BJ (cell line): ENCODE data around the gene LRRC8C. TPM values are rescaled to one million over a fixed set of nuclear protein-coding genes. Genes with fewer than 3 reads are reported as not detected.

Experiments used
- CTCF ChIA-PET: fragments of 350-600 bp; formaldehyde crosslinking; extraction: SDS; loops from one replicate; lab custom pipeline; 2021; ENCODE audit warnings: antibody characterized with exemption, inconsistent platforms; lab: Yijun Ruan, JAX
- POLR2A ChIA-PET: fragments of 300-600 bp; sonication (Branson Sonifier 250); formaldehyde crosslinking; extraction: SDS; loops from one replicate; lab custom pipeline; 2021; ENCODE audit warnings: antibody characterized with exemption; lab: Charles Lee
- DNase-seq: peaks from one replicate; pipeline ENCODE4 v3.0.0-alpha.2; 2011; ENCODE audit warnings: low read depth
- H3K27me3 ChIP-seq: 2 replicates; pipeline ENCODE4 v1.6.0; 2011; ENCODE audit warnings: low read length; ENCODE audit not compliant: control insufficient read depth, insufficient read depth
- H3K36me3 ChIP-seq: 2 replicates; pipeline ENCODE4 v1.5.1; 2011; ENCODE audit warnings: low read length; ENCODE audit not compliant: control insufficient read depth, insufficient read depth
- H3K4me3 ChIP-seq: 2 replicates; pipeline ENCODE4 v1.5.1; 2011; ENCODE audit warnings: low read depth, mild to moderate bottlenecking, control low read depth, low read length
- polyA plus RNA-seq: library from polyadenylated mRNA; depleted of rRNA; stranded (reverse); fragments of >200 nt; gene quantifications from 2 replicates; pipeline ENCODE4 v1.2.3, GENCODE V29; 2011
- TF ChIP-seq, protein P1 (sequence below): IDR thresholded peaks from 2 replicates; pipeline ENCODE4 v1.5.1; 2011; ENCODE audit warnings: low read depth, mild to moderate bottlenecking, control low read depth, inconsistent platforms, low read length, moderate library complexity; ENCODE audit not compliant: insufficient read depth

LRRC8C gene
- polyA plus RNA-seq, 1 experiment = 3.6 TPM

DNA sequence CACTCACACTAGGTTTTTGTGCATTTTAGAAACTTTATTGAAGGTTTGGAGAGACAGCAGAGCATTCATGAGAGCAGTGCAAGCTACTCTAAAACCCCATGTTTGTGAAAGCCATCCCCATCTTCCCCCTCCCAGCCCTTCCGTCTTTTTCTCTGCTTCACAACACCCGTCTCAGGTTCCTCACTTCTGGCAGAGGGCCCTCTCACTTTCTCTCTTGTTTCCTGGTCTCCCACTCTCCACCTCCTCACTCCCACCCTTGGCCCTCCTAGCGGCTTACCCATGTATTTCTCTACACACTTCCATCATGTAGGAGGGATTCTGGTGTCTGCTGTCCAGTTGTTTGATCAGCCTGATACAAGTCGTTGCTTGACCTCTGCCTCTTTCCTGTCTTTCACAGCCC, 92.7 kb downstream of the LRRC8C start:
- no peaks in the 10 kb centered on the region for H3K36me3 ChIP-seq
- ChIA-PET POLR2A (no interaction called here), CTCF (interaction anchor here (0.6 kb wide), 1 partner anchor 1520 kb away, joined by 3 read pairs; no protein-coding TSS in a partner anchor)
- no peak overlapping the region for H3K4me3 ChIP-seq
- TF ChIP-seq, protein P1, sequence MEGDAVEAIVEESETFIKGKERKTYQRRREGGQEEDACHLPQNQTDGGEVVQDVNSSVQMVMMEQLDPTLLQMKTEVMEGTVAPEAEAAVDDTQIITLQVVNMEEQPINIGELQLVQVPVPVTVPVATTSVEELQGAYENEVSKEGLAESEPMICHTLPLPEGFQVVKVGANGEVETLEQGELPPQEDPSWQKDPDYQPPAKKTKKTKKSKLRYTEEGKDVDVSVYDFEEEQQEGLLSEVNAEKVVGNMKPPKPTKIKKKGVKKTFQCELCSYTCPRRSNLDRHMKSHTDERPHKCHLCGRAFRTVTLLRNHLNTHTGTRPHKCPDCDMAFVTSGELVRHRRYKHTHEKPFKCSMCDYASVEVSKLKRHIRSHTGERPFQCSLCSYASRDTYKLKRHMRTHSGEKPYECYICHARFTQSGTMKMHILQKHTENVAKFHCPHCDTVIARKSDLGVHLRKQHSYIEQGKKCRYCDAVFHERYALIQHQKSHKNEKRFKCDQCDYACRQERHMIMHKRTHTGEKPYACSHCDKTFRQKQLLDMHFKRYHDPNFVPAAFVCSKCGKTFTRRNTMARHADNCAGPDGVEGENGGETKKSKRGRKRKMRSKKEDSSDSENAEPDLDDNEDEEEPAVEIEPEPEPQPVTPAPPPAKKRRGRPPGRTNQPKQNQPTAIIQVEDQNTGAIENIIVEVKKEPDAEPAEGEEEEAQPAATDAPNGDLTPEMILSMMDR = no peak
- DNase-seq = no peak
- H3K27me3 ChIP-seq = no peaks in the 10 kb centered on the region

DNA sequence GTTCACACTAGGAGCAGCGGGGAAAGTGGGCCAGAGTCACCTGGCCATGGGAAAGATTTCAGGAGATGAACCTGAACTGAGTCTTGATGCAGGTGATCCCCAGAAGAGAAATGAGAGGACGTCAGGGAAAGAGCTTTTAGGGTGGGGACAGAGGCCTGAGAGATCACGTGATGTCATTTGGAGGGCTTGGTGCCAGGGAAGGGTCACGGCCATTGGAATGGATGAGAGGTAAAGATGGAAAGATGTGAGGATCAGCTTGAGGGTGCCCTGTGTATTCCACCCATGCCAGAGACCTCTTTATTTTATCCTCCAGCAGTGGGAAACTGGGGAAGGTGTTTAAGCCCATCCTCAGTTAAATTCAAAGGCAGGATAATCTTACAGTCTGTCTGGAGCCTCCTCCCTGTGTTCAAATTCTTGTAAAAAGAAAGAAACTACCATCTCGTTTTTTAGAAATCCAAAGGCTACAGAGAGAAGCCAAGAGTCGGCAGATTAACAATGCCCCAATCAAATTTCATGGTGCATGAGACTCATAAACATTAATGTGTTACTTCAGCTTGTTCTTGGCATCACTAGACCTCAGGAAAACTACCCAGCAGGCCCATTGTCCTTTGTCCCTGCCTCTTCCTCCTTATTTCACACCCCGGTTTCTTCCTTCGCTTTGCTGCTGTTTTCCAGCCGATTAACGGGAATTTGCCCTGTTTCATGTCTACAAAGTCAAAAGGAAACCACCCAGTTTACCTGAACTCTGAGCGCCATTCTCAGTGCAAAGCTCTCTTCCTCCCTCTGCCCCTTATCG, 94.8 kb downstream of the LRRC8C start:
- ChIA-PET CTCF (interaction anchor here (1.8 kb wide), 1 partner anchor 35 kb away, joined by 4 read pairs; no protein-coding TSS in a partner anchor), POLR2A (no interaction called here)
- TF ChIP-seq, protein P1 = no peak

DNA sequence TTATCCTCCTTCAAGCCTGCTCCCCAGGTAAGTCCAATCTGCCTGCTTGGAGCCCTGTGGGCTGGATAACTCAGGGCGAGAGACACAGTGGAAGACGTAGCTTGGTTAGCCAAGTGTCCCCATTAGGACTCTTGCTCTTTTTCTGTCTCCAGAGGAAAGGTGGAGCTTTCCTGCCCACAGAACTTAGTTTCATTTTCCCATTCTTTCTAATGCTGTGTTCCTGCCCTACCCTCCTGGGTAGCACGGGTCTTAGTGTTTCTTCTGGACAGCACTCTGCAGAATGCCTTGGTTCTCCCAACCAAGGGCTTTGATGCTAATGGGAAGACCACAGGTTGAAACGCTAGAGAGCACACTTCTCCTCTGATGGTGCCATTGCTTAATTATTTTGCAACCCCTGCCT, 95.5 kb downstream of the LRRC8C start:
- TF ChIP-seq, protein P1 = no peak
- DNase-seq = no peak
- ChIA-PET CTCF (no interaction called here), POLR2A (no interaction called here)
- Histone ChIP-seq H3K4me3 (no peak overlapping the region), H3K27me3 (no peaks in the 10 kb centered on the region), H3K36me3 (no peaks in the 10 kb centered on the region)

More for the DNA sequence above, 94.8 kb downstream of the LRRC8C start:
- Histone ChIP-seq H3K36me3 (no peaks in the 10 kb centered on the region), H3K4me3 (no peak overlapping the region), H3K27me3 (no peaks in the 10 kb centered on the region)
- DNase-seq = no peak

DNA sequence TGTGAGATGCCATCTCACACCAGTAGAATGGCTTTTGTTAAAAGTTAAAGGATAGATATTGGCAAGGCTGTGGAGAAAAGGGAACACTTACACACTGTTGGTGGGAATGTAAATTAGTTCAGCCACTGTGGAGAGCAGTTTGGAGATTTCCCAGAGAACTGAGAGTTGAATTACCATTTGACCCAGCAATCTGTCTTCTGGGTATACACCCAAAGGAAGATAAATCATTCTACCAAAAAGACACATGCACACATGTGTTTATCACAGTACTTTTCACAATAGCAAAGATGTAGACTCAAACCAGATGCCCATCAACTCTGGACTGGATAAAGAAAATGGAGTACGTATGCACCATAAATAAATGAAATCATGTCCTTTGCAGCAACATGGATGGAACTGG, 99.3 kb downstream of the LRRC8C start:
- H3K4me3 ChIP-seq = no peak overlapping the region
- TF ChIP-seq, protein P1 = no peak
- ChIA-PET CTCF (no interaction called here), POLR2A (no interaction called here)
- no peaks in the 10 kb centered on the region for H3K36me3 ChIP-seq
- DNase-seq = no peak
- H3K27me3 ChIP-seq = no peaks in the 10 kb centered on the region; the same call in 1 of the 2 replicates

DNA sequence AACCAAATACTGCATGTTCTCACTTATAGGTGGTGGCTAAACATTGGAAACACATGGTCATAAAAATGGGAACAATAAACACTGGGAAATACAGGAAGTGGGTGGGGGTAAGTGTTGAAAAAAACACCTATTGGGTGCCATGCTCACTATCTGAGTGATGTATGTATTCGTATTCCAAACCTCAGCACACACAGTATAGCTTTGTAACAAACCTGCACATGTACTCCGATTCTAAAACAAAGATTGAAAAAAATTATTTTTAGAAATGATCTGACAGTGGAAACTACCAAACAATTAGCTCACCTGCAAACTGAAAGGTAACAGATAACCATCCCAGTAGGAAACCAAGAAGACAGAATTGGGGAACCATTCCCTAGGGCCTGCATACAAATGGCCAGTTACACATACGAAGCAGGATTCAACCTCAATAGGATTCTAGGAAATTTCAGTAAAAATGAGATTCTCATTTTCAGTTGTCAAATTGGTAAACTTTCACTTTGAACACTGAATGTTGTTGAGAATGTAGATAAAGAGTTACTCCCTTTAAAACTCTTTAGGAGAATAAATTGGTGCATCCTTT, 99.8 kb downstream of the LRRC8C start:
- CTCF ChIA-PET = no interaction called here
- no peak for DNase-seq
- no peaks in the 10 kb centered on the region; the same call in 1 of the 2 replicates for H3K27me3 ChIP-seq
- H3K4me3 ChIP-seq = no peak overlapping the region
- H3K36me3 ChIP-seq = no peaks in the 10 kb centered on the region
- POLR2A ChIA-PET = no interaction called here
- TF ChIP-seq, protein P1 = no peak
